Thyroid gland (tissue), 4 donors: Measurements from ENCODE around the gene FAM168A.

ENCODE experiments used
- POLR2A ChIP-seq, 2 donors: fragments of 450-650 bp; IDR thresholded peaks; one replicate each; pipeline ENCODE4 v1.6.1; 2017; ENCODE audit warnings: antibody characterized with exemption in 2 of 2, mild to moderate bottlenecking in 2 of 2, moderate library complexity in 1 of 2
- TF ChIP-seq, protein P1 (sequence below), 6 experiments: fragments of 200-600 bp in 3 of 6; fragments of 450-650 bp in 3 of 6; sonication (generic) in 3 of 6; IDR thresholded peaks; one replicate each; pipeline ENCODE4 v1.5.1; 2016 to 2019; ENCODE audit warnings: antibody characterized with exemption in 6 of 6, mild to moderate bottlenecking in 2 of 6, inconsistent platforms in 1 of 6, moderate library complexity in 1 of 6

DNA sequence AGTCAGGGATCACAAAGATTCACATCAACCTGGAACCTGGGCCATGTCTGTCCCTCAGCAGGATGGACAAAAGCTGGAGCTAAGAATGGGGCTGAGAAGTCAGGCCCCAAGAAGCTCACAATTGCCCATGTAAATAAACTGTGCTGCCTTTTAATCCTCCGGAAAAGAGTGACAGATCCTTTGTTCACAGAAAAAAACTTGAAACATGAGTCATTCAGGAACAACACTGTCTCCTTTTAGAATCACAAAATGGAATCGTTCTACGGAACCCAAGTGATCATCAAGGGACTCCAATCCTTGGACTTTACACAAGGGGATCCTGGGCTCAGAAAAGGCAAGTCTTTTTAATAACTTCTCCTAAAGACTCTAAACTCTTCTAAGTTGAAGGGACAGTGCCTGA lies 185.6 kb downstream of the FAM168A start:
- TF ChIP-seq, protein P1, sequence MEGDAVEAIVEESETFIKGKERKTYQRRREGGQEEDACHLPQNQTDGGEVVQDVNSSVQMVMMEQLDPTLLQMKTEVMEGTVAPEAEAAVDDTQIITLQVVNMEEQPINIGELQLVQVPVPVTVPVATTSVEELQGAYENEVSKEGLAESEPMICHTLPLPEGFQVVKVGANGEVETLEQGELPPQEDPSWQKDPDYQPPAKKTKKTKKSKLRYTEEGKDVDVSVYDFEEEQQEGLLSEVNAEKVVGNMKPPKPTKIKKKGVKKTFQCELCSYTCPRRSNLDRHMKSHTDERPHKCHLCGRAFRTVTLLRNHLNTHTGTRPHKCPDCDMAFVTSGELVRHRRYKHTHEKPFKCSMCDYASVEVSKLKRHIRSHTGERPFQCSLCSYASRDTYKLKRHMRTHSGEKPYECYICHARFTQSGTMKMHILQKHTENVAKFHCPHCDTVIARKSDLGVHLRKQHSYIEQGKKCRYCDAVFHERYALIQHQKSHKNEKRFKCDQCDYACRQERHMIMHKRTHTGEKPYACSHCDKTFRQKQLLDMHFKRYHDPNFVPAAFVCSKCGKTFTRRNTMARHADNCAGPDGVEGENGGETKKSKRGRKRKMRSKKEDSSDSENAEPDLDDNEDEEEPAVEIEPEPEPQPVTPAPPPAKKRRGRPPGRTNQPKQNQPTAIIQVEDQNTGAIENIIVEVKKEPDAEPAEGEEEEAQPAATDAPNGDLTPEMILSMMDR (IDR thresholded peaks at IDR 0.05), result no peak
- TF ChIP-seq POLR2A (IDR thresholded peaks at IDR 0.05), result no peak
